IMR-90 (cell line): ENCODE data around the gene ACOXL. TPM values are rescaled to one million over a fixed set of nuclear protein-coding genes. Genes with fewer than 3 reads are reported as not detected.

ENCODE experiments used
- ATAC-seq: fragments of 200-7000 bp; cut with Tn5 transposase; 2 replicates; pipeline ENCODE4 v1.9.1; 2020; ENCODE audit warnings: low read depth, mild to moderate bottlenecking, moderate library complexity
- BruUV-seq: library from RNA; stranded (reverse); fragments of 400-500 nt; replicated peaks from 2 replicates; lab custom pipeline; 2021; lab: Mats Ljungman, UMichigan
- CTCF ChIA-PET: fragments of 300-600 bp; formaldehyde crosslinking; extraction: SDS; loops from one replicate; lab custom pipeline; 2021; ENCODE audit warnings: antibody characterized with exemption; lab: Yijun Ruan, JAX
- POLR2A ChIA-PET: fragments of 300-600 bp; sonication (Branson Sonifier 250); formaldehyde crosslinking; loops from one replicate; lab custom pipeline; 2022; ENCODE audit warnings: antibody characterized with exemption; ENCODE audit not compliant: unreplicated experiment; lab: Charles Lee
- DNase-seq: peaks from one replicate; pipeline ENCODE4 v3.0.0; 2013
- H2AFZ ChIP-seq: replicated peaks from 2 replicates; pipeline ENCODE3; 2013; ENCODE audit warnings: low read length, mild to moderate bottlenecking; ENCODE audit not compliant: poor library complexity
- H2AK5ac ChIP-seq: 2 replicates; pipeline ENCODE4 v1.6.1; 2013; ENCODE audit warnings: low read depth, low read length, inconsistent platforms
- H2AK9ac ChIP-seq: replicated peaks from 2 replicates; pipeline ENCODE3; 2013; ENCODE audit warnings: mild to moderate bottlenecking, low read depth, low read length, moderate library complexity; ENCODE audit not compliant: poor library complexity
- H2BK120ac ChIP-seq: 2 replicates; pipeline ENCODE4 v1.6.1; 2013; ENCODE audit warnings: low read depth, low read length, inconsistent platforms
- H2BK15ac ChIP-seq: 3 replicates; pipeline ENCODE4 v1.6.1; 2013; ENCODE audit warnings: low read depth, low read length, inconsistent platforms
- H2BK20ac ChIP-seq: 2 replicates; pipeline ENCODE4 v1.6.1; 2013; ENCODE audit warnings: low read depth, mild to moderate bottlenecking, inconsistent platforms, low read length, moderate library complexity
- H2BK5ac ChIP-seq: 2 replicates; pipeline ENCODE4 v1.6.1; 2013; ENCODE audit warnings: mild to moderate bottlenecking, low read depth, low read length, inconsistent platforms; ENCODE audit not compliant: poor library complexity, severe bottlenecking
- H3K14ac ChIP-seq: replicated peaks from 2 replicates; pipeline ENCODE4 v1.6.1; 2013; ENCODE audit warnings: low read depth, low read length, inconsistent platforms
- H3K18ac ChIP-seq: 2 replicates; pipeline ENCODE4 v1.6.1; 2013; ENCODE audit warnings: low read depth, low read length, control low read depth
- H3K23ac ChIP-seq: 2 replicates; pipeline ENCODE4 v1.6.1; 2013; ENCODE audit warnings: low read depth, low read length, inconsistent platforms
- H3K27ac ChIP-seq: 2 replicates; pipeline ENCODE4 v1.5.1; 2013; ENCODE audit warnings: mild to moderate bottlenecking, control low read depth, low read length; ENCODE audit not compliant: insufficient read depth
- H3K27me3 ChIP-seq: 2 replicates; pipeline ENCODE4 v1.6.1; 2013; ENCODE audit warnings: low read length; ENCODE audit not compliant: control insufficient read depth, insufficient read depth
- H3K36me3 ChIP-seq: 2 replicates; pipeline ENCODE4 v1.6.1; 2013; ENCODE audit warnings: low read length, mixed read lengths; ENCODE audit not compliant: control insufficient read depth, insufficient read depth
- H3K4ac ChIP-seq: 2 replicates; pipeline ENCODE4 v1.6.1; 2013; ENCODE audit warnings: low read depth, low read length, inconsistent platforms
- H3K4me1 ChIP-seq: 2 replicates; pipeline ENCODE4 v1.6.1; 2013; ENCODE audit warnings: low read length, mixed read lengths; ENCODE audit not compliant: control insufficient read depth, insufficient read depth
- H3K4me2 ChIP-seq: 2 replicates; pipeline ENCODE4 v1.6.1; 2013; ENCODE audit warnings: low read depth, mild to moderate bottlenecking, control low read depth, low read length, moderate library complexity
- H3K4me3 ChIP-seq: 2 replicates; pipeline ENCODE4 v1.5.1; 2013; ENCODE audit warnings: low read depth, mild to moderate bottlenecking, control low read depth, low read length, moderate library complexity; ENCODE audit not compliant: insufficient read depth
- H3K56ac ChIP-seq: 2 replicates; pipeline ENCODE4 v1.6.1; 2013; ENCODE audit warnings: low read length, inconsistent platforms; ENCODE audit not compliant: insufficient read depth; ENCODE audit errors: extremely low read depth
- H3K79me1 ChIP-seq, 2 experiments: 2 replicates each; pipeline ENCODE4 v1.6.1; 2013; ENCODE audit warnings: low read length in 2 of 2, inconsistent platforms in 1 of 2, low read depth in 1 of 2
- H3K9ac ChIP-seq: 2 replicates; pipeline ENCODE4 v1.6.1; 2013; ENCODE audit warnings: low read depth, low read length, control low read depth
- H3K9me1 ChIP-seq: 2 replicates; pipeline ENCODE4 v1.6.1; 2013; ENCODE audit warnings: low read length, inconsistent platforms; ENCODE audit not compliant: insufficient read depth
- H3K9me3 ChIP-seq: 2 replicates; pipeline ENCODE4 v1.6.1; 2013; ENCODE audit warnings: low read length; ENCODE audit not compliant: control insufficient read depth, insufficient read depth
- H4K20me1 ChIP-seq: 2 replicates; pipeline ENCODE4 v1.6.1; 2013; ENCODE audit warnings: low read length, inconsistent platforms; ENCODE audit not compliant: insufficient read depth
- H4K5ac ChIP-seq: 2 replicates; pipeline ENCODE4 v1.6.1; 2013; ENCODE audit warnings: mild to moderate bottlenecking, low read depth, low read length, control low read depth
- H4K8ac ChIP-seq, 2 experiments: 2 replicates each; pipeline ENCODE4 v1.6.1; 2013; ENCODE audit warnings: low read depth in 2 of 2, low read length in 2 of 2, control low read depth in 1 of 2, inconsistent platforms in 1 of 2
- H4K91ac ChIP-seq: 2 replicates; pipeline ENCODE4 v1.6.1; 2013; ENCODE audit warnings: low read depth, low read length, inconsistent platforms; ENCODE audit not compliant: insufficient read depth
- BHLHE40 ChIP-seq: fragments of 150-350 bp; IDR thresholded peaks from 2 replicates; pipeline ENCODE4 v1.6.1; 2016; ENCODE audit warnings: mild to moderate bottlenecking, low read depth, low read length
- CEBPB ChIP-seq: IDR thresholded peaks from 2 replicates; pipeline ENCODE4 v1.6.1; 2012; ENCODE audit warnings: low read depth, low read length, improper control_type of control experiment
- CHD1 ChIP-seq: IDR thresholded peaks from 2 replicates; pipeline ENCODE4 v1.6.1; 2012; ENCODE audit warnings: low read depth, low read length, improper control_type of control experiment
- FOS ChIP-seq: fragments of 150-350 bp; IDR thresholded peaks from 2 replicates; pipeline ENCODE4 v1.6.1; 2016; ENCODE audit warnings: low read depth, low read length
- MAFK ChIP-seq: IDR thresholded peaks from 2 replicates; pipeline ENCODE4 v1.6.1; 2012; ENCODE audit warnings: low read depth, low read length, improper control_type of control experiment
- MAZ ChIP-seq: IDR thresholded peaks from 2 replicates; pipeline ENCODE4 v1.6.1; 2012; ENCODE audit warnings: low read depth, mild to moderate bottlenecking, low read length, improper control_type of control experiment, moderate library complexity, borderline replicate concordance
- MXI1 ChIP-seq: IDR thresholded peaks from 2 replicates; pipeline ENCODE4 v1.6.1; 2012; ENCODE audit warnings: low read depth, mild to moderate bottlenecking, low read length, moderate library complexity, borderline replicate concordance
- NFE2L2 ChIP-seq: fragments of 150-350 bp; IDR thresholded peaks from 2 replicates; pipeline ENCODE4 v1.6.1; 2016; ENCODE audit warnings: low read depth, mild to moderate bottlenecking, low read length
- POLR2A ChIP-seq: IDR thresholded peaks from 2 replicates; pipeline ENCODE4 v1.6.1; 2012; ENCODE audit warnings: mild to moderate bottlenecking, low read depth, low read length
- RAD21 ChIP-seq: IDR thresholded peaks from 2 replicates; pipeline ENCODE4 v1.6.1; 2012; ENCODE audit warnings: low read length, improper control_type of control experiment
- RCOR1 ChIP-seq: IDR thresholded peaks from 2 replicates; pipeline ENCODE4 v1.6.1; 2012; ENCODE audit warnings: mild to moderate bottlenecking, low read length, improper control_type of control experiment; ENCODE audit not compliant: insufficient replicate concordance
- RFX5 ChIP-seq: IDR thresholded peaks from 2 replicates; pipeline ENCODE4 v1.8.0; 2012; ENCODE audit warnings: low read depth, mild to moderate bottlenecking, low read length, moderate library complexity
- SMC3 ChIP-seq: fragments of 150-350 bp; IDR thresholded peaks from 2 replicates; pipeline ENCODE4 v1.6.1; 2016; ENCODE audit warnings: low read depth, mild to moderate bottlenecking, antibody characterized with exemption, low read length, moderate library complexity
- WGBS, 2 experiments: methylation state at CpG; one replicate each; pipeline versions ENCODE4 v1.1.5 to v1.1.7; 2013; ENCODE audit warnings: missing lambda C conversion rate in 2 of 2; ENCODE audit not compliant: insufficient read length in 1 of 2; ENCODE audit errors: extremely low coverage in 2 of 2; 5-methylcytosine and 5-hydroxymethylcytosine counted together
- dilution Hi-C: fragments of 300-500 bp; cut with HindIII; formaldehyde crosslinking; loops from one replicate; pipeline ENCODE4 v1.14.3; 2018; ENCODE audit warnings: low sequenced_read_pairs; ENCODE audit not compliant: unreplicated experiment
- in situ Hi-C: fragments of 300-500 bp; cut with MboI; formaldehyde crosslinking; loops from 3 replicates; pipeline ENCODE4 v1.14.3; 2019; ENCODE audit warnings: low sequenced_read_pairs, inconsistent platforms, mixed read lengths
- intact Hi-C: fragments of 100-400 bp; cut with micrococcal nuclease; formaldehyde crosslinking; loops from 2 replicates; pipeline ENCODE4 v1.10.0; 2022
- polyA plus RNA-seq, 3 experiments: library from polyadenylated mRNA; depleted of rRNA; stranded (reverse); fragments of >200 nt; gene quantifications; 2 replicates each; pipeline ENCODE4 v1.2.3, GENCODE V29; 2012; ENCODE audit warnings: low replicate concordance in 1 of 3
- total RNA-seq: library from RNA; depleted of rRNA; stranded (reverse); fragments of >200 nt; gene quantifications from 2 replicates; pipeline ENCODE4 v1.2.3, GENCODE V29; 2012
- TF ChIP-seq, protein P1 (sequence below): fragments of 150-350 bp; IDR thresholded peaks from 2 replicates; pipeline ENCODE4 v1.6.1; 2016; ENCODE audit warnings: low read depth, mild to moderate bottlenecking, low read length, moderate library complexity, borderline replicate concordance
- TF ChIP-seq, protein P2 (sequence below): fragments of 150-350 bp; IDR thresholded peaks from 2 replicates; pipeline ENCODE4 v1.6.1; 2017; ENCODE audit warnings: mild to moderate bottlenecking, antibody characterized with exemption, low read length, low read depth
- TF ChIP-seq, protein P3 (sequence below): conservative IDR thresholded peaks from 2 replicates; pipeline ENCODE4 v1.5.1; 2012; ENCODE audit warnings: mild to moderate bottlenecking, low read depth, low read length, improper control_type of control experiment

Gene ACOXL
- total and polyA plus RNA-seq, 2 of the 4 experiments (the other 2 are of a cell fraction) = not detected

DNA sequence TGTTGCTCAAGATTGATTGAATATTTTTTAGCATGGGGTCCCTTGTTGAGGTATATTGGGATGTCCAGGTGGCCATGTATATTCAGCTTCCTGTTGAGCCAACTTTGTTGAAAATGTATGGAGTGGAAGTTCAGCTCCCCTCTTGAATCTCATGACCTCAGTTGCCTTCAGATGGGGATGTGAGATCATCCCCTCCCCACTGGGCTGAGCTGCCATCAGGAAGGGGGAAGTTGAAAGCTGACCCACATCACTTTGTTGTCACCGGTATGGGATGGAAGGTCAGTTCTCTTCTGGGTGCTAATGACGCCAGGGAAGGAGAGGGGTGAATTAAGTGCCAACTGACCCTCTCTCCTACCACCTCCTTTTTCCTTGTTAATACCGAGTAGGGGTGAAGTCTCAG is 33.9 kb downstream of the ACOXL start:
- Histone ChIP-seq H3K23ac (no peak overlapping the region), H3K4me3 (no peak overlapping the region), H3K79me1 (no peaks in the 10 kb centered on the region), H2BK15ac (no peak overlapping the region), H2AFZ (no peak overlapping the region), H3K4ac (no peak overlapping the region), H2AK9ac (no peak overlapping the region), H3K9me1 (no peaks in the 10 kb centered on the region), H3K36me3 (no peaks in the 10 kb centered on the region), H3K9ac (no peak overlapping the region), H2BK120ac (no peak overlapping the region), H3K14ac (no peak overlapping the region), H2BK5ac (no peak overlapping the region), H2AK5ac (no peak overlapping the region), H3K56ac (no peak overlapping the region), H4K91ac (no peak overlapping the region), H3K27me3 (peaks cover 24% of the 10 kb centered on the region), H2BK20ac (no peak overlapping the region), H4K5ac (no peak overlapping the region), H3K18ac (no peak overlapping the region), H3K27ac (no peak overlapping the region), H3K9me3 (no peaks in the 10 kb centered on the region), H4K8ac (no peak overlapping the region), H3K4me2 (no peak overlapping the region), H3K4me1 (0 out of 2 replicates have a peak, but pooled peaks cover 1% of the 10 kb centered on the region), H4K20me1 (no peaks in the 10 kb centered on the region; the same call in 1 of the 2 replicates)
- dilution Hi-C loops (no loop called here), in situ Hi-C loops (no loop called here), intact Hi-C loops (no loop called here)
- no peak for DNase-seq
- CTCF ChIA-PET = no interaction called here
- no peak for TF ChIP-seq MAZ
- TF ChIP-seq, protein P1, sequence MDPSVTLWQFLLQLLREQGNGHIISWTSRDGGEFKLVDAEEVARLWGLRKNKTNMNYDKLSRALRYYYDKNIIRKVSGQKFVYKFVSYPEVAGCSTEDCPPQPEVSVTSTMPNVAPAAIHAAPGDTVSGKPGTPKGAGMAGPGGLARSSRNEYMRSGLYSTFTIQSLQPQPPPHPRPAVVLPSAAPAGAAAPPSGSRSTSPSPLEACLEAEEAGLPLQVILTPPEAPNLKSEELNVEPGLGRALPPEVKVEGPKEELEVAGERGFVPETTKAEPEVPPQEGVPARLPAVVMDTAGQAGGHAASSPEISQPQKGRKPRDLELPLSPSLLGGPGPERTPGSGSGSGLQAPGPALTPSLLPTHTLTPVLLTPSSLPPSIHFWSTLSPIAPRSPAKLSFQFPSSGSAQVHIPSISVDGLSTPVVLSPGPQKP = no peak
- no peak for TF ChIP-seq FOS
- no peak for TF ChIP-seq MAFK
- no peak for TF ChIP-seq SMC3
- no peak for TF ChIP-seq BHLHE40
- TF ChIP-seq NFE2L2 = no peak
- TF ChIP-seq, protein P2, sequence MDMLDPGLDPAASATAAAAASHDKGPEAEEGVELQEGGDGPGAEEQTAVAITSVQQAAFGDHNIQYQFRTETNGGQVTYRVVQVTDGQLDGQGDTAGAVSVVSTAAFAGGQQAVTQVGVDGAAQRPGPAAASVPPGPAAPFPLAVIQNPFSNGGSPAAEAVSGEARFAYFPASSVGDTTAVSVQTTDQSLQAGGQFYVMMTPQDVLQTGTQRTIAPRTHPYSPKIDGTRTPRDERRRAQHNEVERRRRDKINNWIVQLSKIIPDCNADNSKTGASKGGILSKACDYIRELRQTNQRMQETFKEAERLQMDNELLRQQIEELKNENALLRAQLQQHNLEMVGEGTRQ = no peak
- TF ChIP-seq RFX5 = no peak
- TF ChIP-seq CEBPB = no peak
- no peak for TF ChIP-seq MXI1
- TF ChIP-seq RCOR1 = no peak
- no peak for TF ChIP-seq CHD1
- TF ChIP-seq, protein P3, sequence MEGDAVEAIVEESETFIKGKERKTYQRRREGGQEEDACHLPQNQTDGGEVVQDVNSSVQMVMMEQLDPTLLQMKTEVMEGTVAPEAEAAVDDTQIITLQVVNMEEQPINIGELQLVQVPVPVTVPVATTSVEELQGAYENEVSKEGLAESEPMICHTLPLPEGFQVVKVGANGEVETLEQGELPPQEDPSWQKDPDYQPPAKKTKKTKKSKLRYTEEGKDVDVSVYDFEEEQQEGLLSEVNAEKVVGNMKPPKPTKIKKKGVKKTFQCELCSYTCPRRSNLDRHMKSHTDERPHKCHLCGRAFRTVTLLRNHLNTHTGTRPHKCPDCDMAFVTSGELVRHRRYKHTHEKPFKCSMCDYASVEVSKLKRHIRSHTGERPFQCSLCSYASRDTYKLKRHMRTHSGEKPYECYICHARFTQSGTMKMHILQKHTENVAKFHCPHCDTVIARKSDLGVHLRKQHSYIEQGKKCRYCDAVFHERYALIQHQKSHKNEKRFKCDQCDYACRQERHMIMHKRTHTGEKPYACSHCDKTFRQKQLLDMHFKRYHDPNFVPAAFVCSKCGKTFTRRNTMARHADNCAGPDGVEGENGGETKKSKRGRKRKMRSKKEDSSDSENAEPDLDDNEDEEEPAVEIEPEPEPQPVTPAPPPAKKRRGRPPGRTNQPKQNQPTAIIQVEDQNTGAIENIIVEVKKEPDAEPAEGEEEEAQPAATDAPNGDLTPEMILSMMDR = no peak
- TF ChIP-seq RAD21 = no peak
- no peak for TF ChIP-seq POLR2A
- POLR2A ChIA-PET = no interaction called here
- WGBS, 2 experiments = no CpG with 5 or more reads among the region's 3 CpGs
- BruUV-seq = no TSS peak
- no peak for ATAC-seq
